Sigmoid colon (tissue), 4 donors: ENCODE results near the gene TMEM129.

Source experiments
- CTCF ChIP-seq, 4 experiments: fragments of 450-650 bp in 3 of 4; fragments of 200-600 bp in 1 of 4; IDR thresholded peaks; one replicate each; pipeline ENCODE4 v1.5.1; 2016 to 2019; ENCODE audit warnings: antibody characterized with exemption in 4 of 4, mild to moderate bottlenecking in 3 of 4, moderate library complexity in 2 of 4
- EP300 ChIP-seq, 4 donors: sonication (generic); formaldehyde crosslinking; IDR thresholded peaks; one replicate each; pipeline ENCODE4 v1.6.1; 2017; ENCODE audit warnings: antibody characterized with exemption in 4 of 4
- POLR2A ChIP-seq, 2 donors: fragments of 450-650 bp; IDR thresholded peaks; one replicate each; pipeline ENCODE4 v1.6.1; 2016; ENCODE audit warnings: antibody characterized with exemption in 2 of 2, mild to moderate bottlenecking in 2 of 2, moderate library complexity in 2 of 2
- POLR2AphosphoS5 ChIP-seq, 4 donors: sonication (generic); formaldehyde crosslinking; IDR thresholded peaks; one replicate each; pipeline ENCODE4 v1.6.1; 2017; ENCODE audit warnings: antibody characterized with exemption in 4 of 4

DNA sequence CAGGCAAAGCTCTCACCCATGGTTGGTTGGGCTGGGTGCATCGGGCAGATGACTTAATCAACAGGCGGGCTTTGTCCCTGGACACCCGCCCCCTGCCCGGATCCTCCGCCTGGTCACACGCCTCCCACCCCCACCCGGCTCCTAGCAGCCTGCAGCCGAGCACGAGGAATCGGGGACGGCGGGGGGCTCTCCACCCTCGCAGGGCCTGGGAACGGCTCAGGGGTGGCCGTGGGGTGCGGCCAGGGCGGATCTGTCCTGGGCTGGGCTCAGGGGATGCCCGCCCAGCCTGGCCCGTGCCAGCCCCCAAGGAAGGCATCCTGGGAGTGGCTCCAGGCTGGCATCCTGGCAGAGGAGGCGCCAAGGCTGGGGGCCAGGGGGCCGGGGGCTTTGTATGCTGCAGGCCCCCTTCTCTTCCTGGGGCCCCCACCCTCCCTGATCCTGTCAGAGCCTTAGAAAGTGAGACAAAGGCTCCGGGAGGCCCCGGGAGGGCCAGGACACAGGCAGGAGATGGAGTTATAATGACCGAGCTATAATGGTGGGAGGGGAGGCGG is 39.5 kb upstream of the TMEM129 start:
- TF ChIP-seq EP300 (IDR thresholded peaks at IDR 0.05) (no peak), CTCF (IDR thresholded peaks at IDR 0.05) (no peak), POLR2A (IDR thresholded peaks at IDR 0.05) (no peak), POLR2AphosphoS5 (IDR thresholded peaks at IDR 0.05) (no peak)
